Ovary (tissue), 9 donors: Measurements from ENCODE around the gene SCO1. TPM values are rescaled to one million over a fixed set of nuclear protein-coding genes. Genes with fewer than 3 reads are reported as not detected.

Experiments
- DNase-seq, 5 donors: peaks; one replicate each; pipeline ENCODE4 v3.0.0-alpha.2; 2019 to 2020
- H3K27ac ChIP-seq, 2 donors: fragments of 200-600 bp; one replicate each; pipeline versions ENCODE4 v1.5.1 to v1.8.0; 2019 to 2022
- H3K27me3 ChIP-seq: fragments of 200-600 bp; one replicate; pipeline ENCODE4 v1.8.0; 2022
- H3K36me3 ChIP-seq: fragments of 200-600 bp; sonication (generic); one replicate; pipeline ENCODE4 v1.5.1; 2019
- H3K4me1 ChIP-seq: one replicate; pipeline ENCODE4 v1.8.1; 2013; ENCODE audit warnings: mild to moderate bottlenecking, moderate library complexity; ENCODE audit not compliant: insufficient read depth
- H3K4me3 ChIP-seq: fragments of 200-600 bp; sonication (generic); one replicate; pipeline ENCODE4 v1.5.1; 2017
- H3K9me3 ChIP-seq, 2 donors: fragments of 200-600 bp in 1 of 2; sonication (generic) in 1 of 2; one replicate each; pipeline versions ENCODE4 v1.5.1 to v1.8.1; 2013 to 2019; ENCODE audit warnings: mild to moderate bottlenecking in 1 of 2, moderate library complexity in 1 of 2
- EP300 ChIP-seq: sonication (generic); formaldehyde crosslinking; IDR thresholded peaks from one replicate; pipeline ENCODE4 v1.6.1; 2017; ENCODE audit warnings: antibody characterized with exemption
- POLR2A ChIP-seq: fragments of 450-650 bp; IDR thresholded peaks from one replicate; pipeline ENCODE4 v1.6.1; 2017; ENCODE audit warnings: antibody characterized with exemption, mild to moderate bottlenecking, moderate library complexity
- WGBS, 3 donors: extraction: QIAGEN DNeasy Blood & Tissue Kit in 1 of 3; methylation state at CpG; one replicate each; pipeline versions ENCODE4 v1.1.5 to v1.1.7; 2013 to 2017; 5-methylcytosine and 5-hydroxymethylcytosine counted together
- intact Hi-C, 4 donors: fragments of 100-400 bp; cut with DNase I; formaldehyde crosslinking; loops; one replicate each; pipeline versions ENCODE4 v1.11.0 to v1.15.1; 2022 to 2023
- polyA plus RNA-seq, 2 donors: library from polyadenylated mRNA; stranded (reverse); fragments of 200-250 nt in 1 of 2; fragments of 350-450 nt in 1 of 2; fragmentation: Illumina TruSeq in 1 of 2; extraction: RNeasy Lipid Tissue Mini Kit (QIAGEN cat#74804) in 1 of 2; gene quantifications; one replicate each; pipeline ENCODE4 v1.2.3, GENCODE V29; 2013 to 2014
- total RNA-seq, 7 donors: library from RNA; depleted of rRNA in 2 of 7; stranded (reverse); fragments of >200 nt in 2 of 7; fragmentation: NEBNext Ultra II Directional in 3 of 7; extraction: Animal tissue kit (Norgen Biotek cat#: 25700) in 3 of 7; gene quantifications; one replicate each; pipeline versions ENCODE4 v1.1.0 to v1.2.4, GENCODE V29; 2016 to 2023
- TF ChIP-seq, protein P1 (sequence below), 3 donors: fragments of 450-650 bp in 2 of 3; fragments of 200-600 bp in 1 of 3; IDR thresholded peaks; one replicate each; pipeline versions ENCODE4 v1.5.1 to v1.8.0; 2016 to 2022; ENCODE audit warnings: antibody characterized with exemption in 3 of 3, mild to moderate bottlenecking in 1 of 3
- donor health status: DM: no; HTN: no; CAD: no; lungs with moderate emphysema.
- donor health status: DM: no; HTN: no; CAD: no.
- donor health status: Bipolar disorder and iron deficiency.
- donor health status: DM: yes; HTN: yes; CAD: no.
- donor health status: DM: no; HTN: no; CAD: no.
- donor health status: DM: yes; HTN: yes; CAD: no.

Gene SCO1
- total and polyA plus RNA-seq, 9 donors = 9.5 to 26.5 (median 20.7) TPM

DNA sequence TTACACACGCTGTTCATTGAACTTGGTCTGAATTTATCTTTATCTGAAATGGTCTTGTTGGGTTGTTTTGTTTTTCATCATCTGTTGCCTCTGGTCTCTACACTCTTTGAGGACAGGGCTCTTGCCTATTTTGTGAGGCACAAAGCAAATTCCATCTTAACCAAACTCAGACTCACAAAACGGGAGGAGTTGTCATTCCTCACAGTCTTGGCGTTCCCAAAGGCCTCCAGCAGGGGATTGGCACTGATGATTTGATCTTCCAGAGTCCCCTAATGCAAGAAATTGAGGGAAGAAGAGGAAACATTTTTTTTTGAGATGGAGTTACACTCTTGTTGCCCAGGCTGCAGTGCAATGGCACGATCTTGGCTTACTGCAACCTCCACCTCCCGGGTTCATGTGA is 49.0 kb downstream of the SCO1 start:
- H3K4me1 ChIP-seq = no peaks in the 10 kb centered on the region
- H3K9me3 ChIP-seq = no peaks in the 10 kb centered on the region
- 89 to 90% (median 89%) methylated on average over 5 of the region's 5 CpGs for WGBS, 3 donors
- no peak for DNase-seq
- no peaks in the 10 kb centered on the region for H3K27me3 ChIP-seq
- intact Hi-C loops = loop anchor here in 2 of 4 donors (5.0 to 10.0 kb wide), 2 partner anchors 196 to 199 kb away; no protein-coding TSS in a partner anchor
- no peak overlapping the region for H3K4me3 ChIP-seq
- H3K36me3 ChIP-seq = no peaks in the 10 kb centered on the region
- no peak overlapping the region for H3K27ac ChIP-seq
- TF ChIP-seq EP300 = no peak
- no peak for TF ChIP-seq POLR2A

DNA sequence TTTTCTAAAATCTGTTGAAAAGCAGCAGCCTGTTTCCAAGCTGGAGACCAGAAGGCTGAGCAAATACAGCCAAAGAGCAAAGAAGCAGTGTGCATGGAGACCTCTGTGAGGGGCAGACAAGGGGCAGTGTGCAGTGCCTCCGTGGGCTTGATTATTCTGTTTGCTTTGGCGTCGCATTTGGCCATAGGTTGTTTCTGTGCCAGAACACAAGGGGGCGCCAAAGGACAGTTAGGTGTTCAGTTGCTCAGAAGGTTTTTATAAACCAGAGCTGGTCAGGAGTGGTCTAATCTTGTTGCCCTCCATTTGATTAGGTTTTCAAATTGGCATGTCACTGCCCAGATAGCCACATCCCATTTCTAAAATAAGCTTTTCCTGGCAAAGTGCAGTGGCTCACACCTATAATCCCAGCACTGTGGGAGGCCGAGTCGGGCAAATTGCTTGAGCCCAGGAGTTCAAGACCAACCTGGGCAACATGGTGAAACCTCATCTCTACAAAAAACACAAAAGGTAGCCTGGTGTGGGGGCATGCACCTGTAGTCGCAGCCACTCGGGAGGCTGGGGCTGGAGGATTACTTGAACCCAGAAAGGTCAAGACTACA is 50.8 kb downstream of the SCO1 start:
- no peaks in the 10 kb centered on the region for H3K9me3 ChIP-seq
- no peak overlapping the region for H3K27ac ChIP-seq
- H3K27me3 ChIP-seq = no peaks in the 10 kb centered on the region
- no peaks in the 10 kb centered on the region for H3K36me3 ChIP-seq
- H3K4me1 ChIP-seq = no peaks in the 10 kb centered on the region
- intact Hi-C loops = loop anchor here in 2 of 4 donors (5.0 to 10.0 kb wide), 2 partner anchors 198 to 201 kb away; no protein-coding TSS in a partner anchor
- DNase-seq = peak; percentile 63 to 78 (median 74)
- H3K4me3 ChIP-seq = no peak overlapping the region
- TF ChIP-seq, protein P1, sequence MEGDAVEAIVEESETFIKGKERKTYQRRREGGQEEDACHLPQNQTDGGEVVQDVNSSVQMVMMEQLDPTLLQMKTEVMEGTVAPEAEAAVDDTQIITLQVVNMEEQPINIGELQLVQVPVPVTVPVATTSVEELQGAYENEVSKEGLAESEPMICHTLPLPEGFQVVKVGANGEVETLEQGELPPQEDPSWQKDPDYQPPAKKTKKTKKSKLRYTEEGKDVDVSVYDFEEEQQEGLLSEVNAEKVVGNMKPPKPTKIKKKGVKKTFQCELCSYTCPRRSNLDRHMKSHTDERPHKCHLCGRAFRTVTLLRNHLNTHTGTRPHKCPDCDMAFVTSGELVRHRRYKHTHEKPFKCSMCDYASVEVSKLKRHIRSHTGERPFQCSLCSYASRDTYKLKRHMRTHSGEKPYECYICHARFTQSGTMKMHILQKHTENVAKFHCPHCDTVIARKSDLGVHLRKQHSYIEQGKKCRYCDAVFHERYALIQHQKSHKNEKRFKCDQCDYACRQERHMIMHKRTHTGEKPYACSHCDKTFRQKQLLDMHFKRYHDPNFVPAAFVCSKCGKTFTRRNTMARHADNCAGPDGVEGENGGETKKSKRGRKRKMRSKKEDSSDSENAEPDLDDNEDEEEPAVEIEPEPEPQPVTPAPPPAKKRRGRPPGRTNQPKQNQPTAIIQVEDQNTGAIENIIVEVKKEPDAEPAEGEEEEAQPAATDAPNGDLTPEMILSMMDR (IDR thresholded peaks at IDR 0.05) = peak; percentile 62 to 76 (median 67)
- TF ChIP-seq EP300 (no peak), POLR2A (no peak)
- 38 to 44% (median 39%) methylated on average over 8 of the region's 8 CpGs for WGBS, 3 donors

DNA sequence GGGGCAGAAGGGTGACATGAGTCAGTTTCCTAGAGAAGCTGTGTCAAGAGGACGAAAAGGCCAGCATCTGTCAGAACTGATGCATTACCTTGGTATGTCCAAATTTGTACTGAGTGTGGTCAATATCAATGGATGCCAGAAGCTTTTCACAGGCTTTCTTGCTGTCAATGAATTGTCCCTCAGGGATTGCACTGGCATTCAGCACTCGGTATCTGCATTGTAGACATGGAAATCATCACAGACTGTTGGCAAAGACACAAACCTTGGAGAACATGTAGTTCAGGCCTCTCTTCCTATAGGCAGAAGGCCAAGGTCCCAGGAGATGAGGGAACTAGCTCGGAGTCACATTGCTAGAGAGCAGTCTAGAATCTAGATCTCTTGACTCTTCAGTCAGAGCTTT is 56.9 kb downstream of the SCO1 start:
- 68 to 90% (median 73%) methylated on average over 3 of the region's 3 CpGs for WGBS, 3 donors
- TF ChIP-seq POLR2A (no peak), EP300 (no peak)
- TF ChIP-seq, protein P1 (IDR thresholded peaks at IDR 0.05) = no peak
- no peaks in the 10 kb centered on the region for H3K4me1 ChIP-seq
- intact Hi-C loops = loop anchor here in 2 of 4 donors (5.0 to 10.0 kb wide), 2 partner anchors 197 to 204 kb away; partner anchors contain the start of gene PIRT (in 1 of the 2)
- no peaks in the 10 kb centered on the region for H3K36me3 ChIP-seq
- H3K27ac ChIP-seq = no peak overlapping the region
- no peak overlapping the region for H3K4me3 ChIP-seq
- no peaks in the 10 kb centered on the region for H3K9me3 ChIP-seq
- H3K27me3 ChIP-seq = no peaks in the 10 kb centered on the region
- no peak for DNase-seq

DNA sequence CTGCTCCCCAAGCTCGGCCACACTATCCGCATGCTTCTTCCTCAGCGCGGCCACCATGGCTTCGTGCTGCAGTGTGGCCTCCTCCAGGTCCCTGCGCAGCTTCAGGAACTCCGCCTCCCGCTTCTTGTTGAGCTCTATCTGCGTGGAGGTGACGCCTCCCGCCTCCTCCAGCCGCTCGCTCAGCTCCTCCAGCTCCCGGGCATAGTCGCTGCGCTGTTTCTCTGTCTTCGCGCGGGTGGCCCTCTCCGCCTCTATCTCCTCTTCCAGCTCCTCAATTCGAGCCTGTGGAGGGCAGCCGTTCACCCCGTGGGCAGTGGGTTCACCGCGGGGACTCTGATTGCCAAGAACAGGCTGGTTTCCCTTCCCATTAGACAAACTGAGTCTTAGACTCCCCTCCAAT is 59.2 kb downstream of the SCO1 start:
- no peak overlapping the region for H3K27ac ChIP-seq
- TF ChIP-seq, protein P1 (IDR thresholded peaks at IDR 0.05) = no peak
- no peak for TF ChIP-seq POLR2A
- TF ChIP-seq EP300 = no peak
- no peak for DNase-seq
- intact Hi-C loops = no loop called here
- H3K27me3 ChIP-seq = no peaks in the 10 kb centered on the region
- no peaks in the 10 kb centered on the region for H3K4me1 ChIP-seq
- WGBS, 3 donors = 90 to 95% (median 94%) methylated on average over 25 of the region's 25 CpGs
- H3K36me3 ChIP-seq = no peaks in the 10 kb centered on the region
- H3K9me3 ChIP-seq = no peaks in the 10 kb centered on the region
- H3K4me3 ChIP-seq = no peak overlapping the region

DNA sequence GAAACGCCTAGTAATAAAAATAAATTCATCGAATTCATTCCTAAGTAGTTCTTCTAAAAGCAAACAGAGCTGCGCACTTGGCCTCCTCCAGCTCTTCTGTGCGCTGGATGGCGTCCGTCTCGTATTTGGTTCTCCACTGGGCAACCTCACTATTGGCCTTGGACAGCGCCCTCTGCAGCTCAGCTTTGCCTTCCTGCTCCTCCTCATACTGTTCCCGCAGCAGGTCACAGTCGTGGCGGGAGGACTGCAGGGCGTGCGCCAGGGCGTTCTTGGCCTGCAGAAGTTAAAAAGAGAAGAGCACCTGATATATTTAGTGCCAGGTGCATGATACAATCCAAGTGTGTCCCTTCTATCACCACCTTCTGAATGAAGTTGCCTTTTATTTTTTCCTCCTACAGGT is 62.0 kb downstream of the SCO1 start:
- no peak for DNase-seq
- Histone ChIP-seq H3K27ac (no peak overlapping the region), H3K36me3 (no peaks in the 10 kb centered on the region), H3K27me3 (no peaks in the 10 kb centered on the region), H3K4me1 (no peaks in the 10 kb centered on the region), H3K4me3 (no peak overlapping the region), H3K9me3 (no peaks in the 10 kb centered on the region)
- no peak for TF ChIP-seq EP300
- TF ChIP-seq, protein P1 (IDR thresholded peaks at IDR 0.05) = no peak
- TF ChIP-seq POLR2A = no peak
- intact Hi-C loops = no loop called here
- WGBS, 3 donors = 87 to 90% (median 90%) methylated on average over 14 of the region's 14 CpGs
